Measurements from ENCODE around the gene AKNAD1.

- TF ChIP-seq, protein P1, sequence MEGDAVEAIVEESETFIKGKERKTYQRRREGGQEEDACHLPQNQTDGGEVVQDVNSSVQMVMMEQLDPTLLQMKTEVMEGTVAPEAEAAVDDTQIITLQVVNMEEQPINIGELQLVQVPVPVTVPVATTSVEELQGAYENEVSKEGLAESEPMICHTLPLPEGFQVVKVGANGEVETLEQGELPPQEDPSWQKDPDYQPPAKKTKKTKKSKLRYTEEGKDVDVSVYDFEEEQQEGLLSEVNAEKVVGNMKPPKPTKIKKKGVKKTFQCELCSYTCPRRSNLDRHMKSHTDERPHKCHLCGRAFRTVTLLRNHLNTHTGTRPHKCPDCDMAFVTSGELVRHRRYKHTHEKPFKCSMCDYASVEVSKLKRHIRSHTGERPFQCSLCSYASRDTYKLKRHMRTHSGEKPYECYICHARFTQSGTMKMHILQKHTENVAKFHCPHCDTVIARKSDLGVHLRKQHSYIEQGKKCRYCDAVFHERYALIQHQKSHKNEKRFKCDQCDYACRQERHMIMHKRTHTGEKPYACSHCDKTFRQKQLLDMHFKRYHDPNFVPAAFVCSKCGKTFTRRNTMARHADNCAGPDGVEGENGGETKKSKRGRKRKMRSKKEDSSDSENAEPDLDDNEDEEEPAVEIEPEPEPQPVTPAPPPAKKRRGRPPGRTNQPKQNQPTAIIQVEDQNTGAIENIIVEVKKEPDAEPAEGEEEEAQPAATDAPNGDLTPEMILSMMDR (IDR thresholded peaks at IDR 0.05; ENCODE audit: borderline replicate concordance, extremely low read depth, low read length, poor library complexity, severe bottlenecking): no peak
- TF ChIP-seq EZH2 (IDR thresholded peaks at IDR 0.05; ENCODE audit: borderline replicate concordance, low read depth, low read length, severe bottlenecking): no peak
Measured at GRCh38 chr1:108881369-108881768, 24.5 kb upstream of the AKNAD1 start.
